DMS53 (cell line): ENCODE measurements around the gene ZNHIT1.

ENCODE experiments used
- DNase-seq: peaks from one replicate; lab custom pipeline; 2025; lab: John Stamatoyannopoulos, UW

ZNHIT1 gene

GRCh38 chr7:101217388-101218235 lies at the start of gene ZNHIT1, which contains the start of gene PLOD3:
Gene ZNHIT1 (plus strand): TSS chr7:101218165. CDS start chr7:101218196, 31 bp downstream.
Gene PLOD3 (minus strand): TSS chr7:101217581. CDS start chr7:101217274, 307 bp downstream.
- peak; percentile 100 for DNase-seq

GRCh38 chr7:101168412-101169049 lies 49.4 kb upstream of the ZNHIT1 start:
- DNase-seq = no peak

DNA sequence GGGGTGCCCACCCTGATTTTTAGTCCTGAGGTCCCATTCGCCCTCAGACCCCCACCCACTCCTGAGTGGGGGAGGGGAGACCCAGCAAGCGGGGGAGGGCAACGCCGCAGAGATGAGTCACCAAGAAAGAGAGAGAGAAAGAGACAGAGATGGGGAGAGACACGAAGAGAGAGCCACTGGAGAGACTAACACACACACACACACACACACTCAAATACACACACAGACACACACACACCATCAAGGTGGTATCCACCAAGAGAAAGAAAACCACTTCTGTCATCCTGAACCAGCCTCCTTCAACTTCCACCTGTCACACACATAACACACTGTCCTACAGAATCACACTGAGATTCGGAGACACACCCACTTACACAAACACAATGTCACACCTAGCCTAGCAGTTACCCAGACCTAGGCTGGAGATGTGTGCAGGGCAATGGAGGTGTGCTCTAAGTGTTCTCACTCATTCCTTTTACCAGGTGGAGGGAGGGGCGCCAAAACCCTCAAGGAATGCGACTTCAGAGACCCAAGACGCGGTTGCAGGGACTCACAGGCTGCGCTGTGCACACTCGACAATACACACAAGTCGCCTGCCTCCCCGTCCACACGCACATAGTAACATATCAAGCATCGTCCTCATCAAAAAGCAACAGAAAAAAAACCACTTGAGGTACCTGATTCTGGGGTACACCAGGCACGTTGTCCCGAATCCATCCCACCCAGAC lies 48.7 kb upstream of the ZNHIT1 start:
- DNase-seq = peak; percentile 80

GRCh38 chr7:101169838-101170551 lies 48.0 kb upstream of the ZNHIT1 start:
- peak; percentile 84 for DNase-seq

GRCh38 chr7:101170617-101171441 lies 47.1 kb upstream of the ZNHIT1 start:
- no peak for DNase-seq

DNA sequence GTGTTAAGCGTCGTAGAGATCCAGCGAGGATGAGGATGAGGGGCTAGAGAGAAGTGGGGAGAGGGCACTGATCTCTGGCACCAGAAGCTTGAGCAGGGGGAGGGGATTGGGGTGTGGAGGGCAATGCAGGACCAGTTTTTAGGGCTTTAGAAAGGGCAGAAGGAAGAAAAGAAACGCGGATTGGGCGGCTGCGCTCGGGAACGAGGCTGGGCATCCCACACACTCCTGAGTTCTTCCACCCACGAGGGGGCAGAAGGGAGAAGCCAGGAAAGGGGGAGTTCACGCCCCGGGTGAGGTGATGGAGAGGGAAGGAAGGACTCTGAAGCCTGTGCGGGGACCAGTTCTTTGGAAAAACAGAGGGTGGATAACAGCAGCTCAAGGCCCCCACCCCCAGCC lies 46.5 kb upstream of the ZNHIT1 start:
- DNase-seq = peak; percentile 64

- DNase-seq = peak; percentile 95
These were observed 45.7 kb upstream of the ZNHIT1 start for GRCh38 chr7:101172005-101172853.

- DNase-seq = peak; percentile 93
These were observed 44.9 kb upstream of the ZNHIT1 start for GRCh38 chr7:101172854-101173751.

DNA sequence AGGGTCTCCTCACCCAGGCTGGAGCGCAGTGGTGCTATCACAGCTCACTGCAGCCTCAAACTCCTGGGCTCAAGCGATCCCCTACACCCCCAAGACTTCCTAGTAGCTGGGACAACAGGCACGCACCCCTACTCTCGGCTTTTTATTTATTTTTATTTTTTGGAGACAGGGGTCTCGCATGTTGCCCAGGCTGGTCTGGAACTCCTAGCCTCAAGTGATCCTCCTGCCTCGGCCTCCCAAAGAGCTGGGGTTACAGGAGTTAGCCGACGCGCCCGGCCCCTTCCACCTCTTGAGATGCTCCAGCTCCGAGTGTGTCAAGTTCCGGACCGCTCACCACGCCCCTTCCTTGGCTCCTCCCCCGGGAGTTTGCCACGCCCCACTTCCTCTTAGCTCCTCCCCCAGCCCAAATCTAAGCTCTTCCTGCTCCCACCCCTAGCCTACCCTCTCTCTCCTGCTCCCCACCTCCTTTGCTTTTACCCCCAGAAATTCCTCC lies 44.2 kb upstream of the ZNHIT1 start:
- DNase-seq = peak; percentile 70

GRCh38 chr7:101174322-101174854 lies 43.6 kb upstream of the ZNHIT1 start:
- DNase-seq = no peak

GRCh38 chr7:101175664-101176063 lies 42.3 kb upstream of the ZNHIT1 start:
- DNase-seq = no peak

GRCh38 chr7:101177644-101178043 lies 40.3 kb upstream of the ZNHIT1 start:
- no peak for DNase-seq

DNA sequence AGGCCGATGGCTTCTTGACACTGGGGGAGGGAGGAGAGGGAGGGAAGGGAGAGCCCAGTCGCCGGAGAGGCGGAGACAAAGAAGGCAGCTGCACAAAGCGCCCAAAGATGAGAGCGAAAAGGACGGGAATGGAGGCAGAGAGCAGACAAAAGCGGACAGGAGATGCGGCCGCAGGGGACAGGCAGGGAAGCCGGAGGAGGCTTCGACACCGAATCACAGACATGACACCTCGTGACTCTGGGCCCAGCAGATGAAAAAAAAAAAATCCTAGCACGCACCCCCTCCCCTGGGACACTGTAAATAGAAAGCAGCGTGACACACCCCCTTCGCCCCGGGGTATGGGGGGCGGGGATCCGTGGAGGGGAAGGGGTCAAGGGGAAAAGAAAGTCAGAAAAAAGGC lies 38.8 kb upstream of the ZNHIT1 start:
- peak; percentile 81 for DNase-seq

GRCh38 chr7:101179713-101180112 lies 38.3 kb upstream of the ZNHIT1 start:
- no peak for DNase-seq

DNA sequence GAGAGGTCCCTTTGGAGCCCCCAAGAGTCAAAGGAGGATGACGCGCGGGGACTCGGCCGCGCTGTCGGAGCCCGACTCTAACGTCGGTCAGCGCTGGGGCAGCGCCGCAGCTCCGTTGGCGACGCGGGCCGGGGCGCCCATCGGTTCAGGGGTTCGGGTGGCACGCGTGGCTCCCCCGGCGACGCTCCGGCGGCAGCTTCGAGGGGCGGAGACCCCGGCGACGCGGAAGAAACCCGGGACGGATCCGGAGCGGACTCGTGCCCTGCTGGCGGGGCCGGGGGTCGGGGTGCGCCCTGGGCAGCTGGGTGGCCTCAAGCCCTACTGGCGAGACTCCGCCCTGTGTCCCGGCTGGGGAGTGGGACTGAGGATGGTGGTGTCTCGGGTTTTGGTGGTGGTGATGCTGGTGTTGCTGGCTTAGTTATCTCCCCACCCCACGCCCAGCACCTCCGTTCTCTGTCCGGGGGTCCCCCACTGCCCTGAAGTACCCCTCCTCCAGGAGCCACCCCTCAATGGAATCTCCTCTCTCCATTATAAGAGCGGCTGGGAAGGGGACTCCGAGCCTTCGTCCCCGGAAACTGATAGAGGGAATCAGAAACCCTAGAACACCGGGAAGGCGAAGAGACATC lies 37.7 kb upstream of the ZNHIT1 start, which contains the start of gene NAT16:
Gene NAT16 (minus strand): TSS at position 164 of the 626 bp plus-strand sequence. CDS start 5,486 bp downstream, outside the sequence.
- no peak for DNase-seq

DNA sequence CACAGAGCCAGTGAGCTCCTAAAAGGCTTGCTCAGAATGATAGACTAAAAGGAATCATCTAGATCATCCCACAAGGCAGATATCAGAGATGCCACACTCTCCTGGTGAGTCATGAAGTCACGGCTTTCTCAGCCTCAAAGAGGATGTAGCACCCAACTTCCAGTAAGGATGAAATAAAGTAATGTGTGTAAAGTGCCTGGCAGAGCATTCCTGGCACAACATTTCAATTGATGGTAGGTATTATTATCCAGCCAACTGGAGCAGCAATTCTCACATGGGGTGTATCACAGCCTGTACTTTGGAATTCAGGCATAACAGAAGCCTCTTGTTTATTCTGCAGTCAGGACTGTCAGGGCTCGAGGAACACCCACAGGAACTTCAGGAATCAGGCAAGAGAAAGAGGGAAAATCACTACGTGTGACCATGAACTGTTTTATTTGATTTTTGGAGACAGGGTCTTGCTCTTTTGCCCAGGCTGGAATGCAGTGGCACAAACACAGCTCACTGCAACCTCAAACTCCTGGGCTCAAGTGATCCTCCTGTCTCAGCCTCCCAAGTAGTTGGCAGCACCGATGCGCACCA lies 32.6 kb upstream of the ZNHIT1 start:
- no peak for DNase-seq

DNA sequence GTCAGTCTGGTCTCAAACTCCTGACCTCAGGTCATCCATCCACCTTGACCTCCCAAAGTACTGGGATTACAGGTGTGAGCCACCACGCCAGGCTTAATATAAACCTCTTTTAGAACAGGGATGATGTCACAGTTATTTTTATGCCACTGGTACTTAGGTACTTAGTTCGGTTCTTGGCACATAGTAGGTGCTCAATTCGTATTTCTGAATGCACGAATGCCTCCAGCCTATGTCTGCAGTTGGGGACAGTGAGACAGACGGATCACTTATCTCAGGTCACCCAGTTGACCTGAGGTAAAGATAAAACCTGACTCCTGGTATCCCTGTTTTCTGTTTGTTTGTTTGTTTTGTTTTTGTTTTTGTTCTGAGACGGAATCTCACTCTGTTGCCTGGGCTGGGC lies 31.8 kb upstream of the ZNHIT1 start:
- no peak for DNase-seq
